GM12874 (cell line): ENCODE measurements around the gene SSR1.

Experiments
- CTCF ChIP-seq: IDR thresholded peaks from 2 replicates; pipeline ENCODE4 v1.5.1; 2011; ENCODE audit warnings: low read depth, mild to moderate bottlenecking, control low read depth, low read length, moderate library complexity; ENCODE audit not compliant: insufficient read depth

Gene SSR1

GRCh38 chr6:7323074-7323473, 10.1 kb upstream of the SSR1 start:
- no peak for TF ChIP-seq CTCF

- no peak for TF ChIP-seq CTCF
These were observed 4.5 kb upstream of the SSR1 start for GRCh38 chr6:7317538-7317937.

GRCh38 chr6:7316658-7317533, 3.9 kb upstream of the SSR1 start:
- no peak for TF ChIP-seq CTCF

GRCh38 chr6:7315948-7316365, 3.0 kb upstream of the SSR1 start:
- TF ChIP-seq CTCF = no peak

- TF ChIP-seq CTCF = no peak
These were observed 1.4 kb upstream of the SSR1 start for GRCh38 chr6:7314414-7314813.

GRCh38 chr6:7313505-7314165, 636 bp upstream of the SSR1 start:
- TF ChIP-seq CTCF = no peak

GRCh38 chr6:7311917-7312615, 933 bp downstream of the SSR1 start:
- TF ChIP-seq CTCF = no peak
